ENCODE measurements around the gene SLC25A47.
"Not testable (repeated sequence)": the region's sequence is repeated elsewhere in the genome, so short reads cannot be mapped to it uniquely, and the experiment has no call there.

SLC25A47 gene

DNA sequence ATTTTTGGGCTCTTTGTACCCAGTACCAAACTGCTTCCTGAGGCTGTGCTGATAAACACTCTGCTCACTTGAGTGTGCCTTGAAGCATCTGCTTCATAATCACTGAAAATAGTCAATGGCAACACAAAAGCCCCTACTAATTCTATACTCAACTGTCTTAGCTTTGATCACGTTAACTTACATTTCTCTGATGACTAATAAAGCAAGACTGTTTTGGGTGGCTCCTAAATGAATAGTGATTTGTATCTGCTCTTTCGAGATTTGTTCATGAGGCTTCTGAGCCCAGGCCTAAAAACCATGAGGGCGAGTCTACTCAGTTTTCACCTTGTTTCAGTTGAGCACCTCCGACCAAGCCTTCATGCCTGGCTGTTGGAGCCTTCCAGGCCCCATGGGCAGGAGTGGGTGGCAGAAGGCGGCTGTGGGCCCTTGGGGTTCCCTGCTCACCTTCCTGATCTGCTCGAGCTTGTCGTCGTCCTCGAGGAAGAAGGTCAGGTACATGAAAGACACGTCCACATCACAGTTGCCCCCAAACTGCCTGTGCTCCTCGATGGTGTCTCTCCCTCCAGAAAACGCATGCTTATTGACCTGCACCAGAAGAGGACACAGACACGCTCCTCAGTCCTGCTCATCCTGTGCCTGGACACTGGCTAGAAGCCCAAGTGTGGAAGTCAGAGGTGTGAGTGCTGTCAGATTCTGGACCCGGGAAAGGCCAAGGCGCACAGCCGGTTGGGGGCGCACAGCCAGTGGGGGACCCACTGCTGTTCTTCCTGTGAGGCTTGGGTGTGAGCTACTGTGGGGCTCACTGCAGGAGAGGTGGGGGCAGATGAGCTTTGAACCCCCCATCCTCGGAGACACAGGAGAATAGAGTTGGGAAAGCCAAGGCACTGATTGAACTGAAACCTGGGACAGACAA is 13.7 kb downstream of the SLC25A47 start:
- TF ChIP-seq, protein P1, sequence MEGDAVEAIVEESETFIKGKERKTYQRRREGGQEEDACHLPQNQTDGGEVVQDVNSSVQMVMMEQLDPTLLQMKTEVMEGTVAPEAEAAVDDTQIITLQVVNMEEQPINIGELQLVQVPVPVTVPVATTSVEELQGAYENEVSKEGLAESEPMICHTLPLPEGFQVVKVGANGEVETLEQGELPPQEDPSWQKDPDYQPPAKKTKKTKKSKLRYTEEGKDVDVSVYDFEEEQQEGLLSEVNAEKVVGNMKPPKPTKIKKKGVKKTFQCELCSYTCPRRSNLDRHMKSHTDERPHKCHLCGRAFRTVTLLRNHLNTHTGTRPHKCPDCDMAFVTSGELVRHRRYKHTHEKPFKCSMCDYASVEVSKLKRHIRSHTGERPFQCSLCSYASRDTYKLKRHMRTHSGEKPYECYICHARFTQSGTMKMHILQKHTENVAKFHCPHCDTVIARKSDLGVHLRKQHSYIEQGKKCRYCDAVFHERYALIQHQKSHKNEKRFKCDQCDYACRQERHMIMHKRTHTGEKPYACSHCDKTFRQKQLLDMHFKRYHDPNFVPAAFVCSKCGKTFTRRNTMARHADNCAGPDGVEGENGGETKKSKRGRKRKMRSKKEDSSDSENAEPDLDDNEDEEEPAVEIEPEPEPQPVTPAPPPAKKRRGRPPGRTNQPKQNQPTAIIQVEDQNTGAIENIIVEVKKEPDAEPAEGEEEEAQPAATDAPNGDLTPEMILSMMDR (conservative IDR thresholded peaks at IDR 0.05; ENCODE audit: low read depth, low read length): no peak
- H3K4me3 ChIP-seq (ENCODE audit: low read depth, low read length): no peak overlapping the region

DNA sequence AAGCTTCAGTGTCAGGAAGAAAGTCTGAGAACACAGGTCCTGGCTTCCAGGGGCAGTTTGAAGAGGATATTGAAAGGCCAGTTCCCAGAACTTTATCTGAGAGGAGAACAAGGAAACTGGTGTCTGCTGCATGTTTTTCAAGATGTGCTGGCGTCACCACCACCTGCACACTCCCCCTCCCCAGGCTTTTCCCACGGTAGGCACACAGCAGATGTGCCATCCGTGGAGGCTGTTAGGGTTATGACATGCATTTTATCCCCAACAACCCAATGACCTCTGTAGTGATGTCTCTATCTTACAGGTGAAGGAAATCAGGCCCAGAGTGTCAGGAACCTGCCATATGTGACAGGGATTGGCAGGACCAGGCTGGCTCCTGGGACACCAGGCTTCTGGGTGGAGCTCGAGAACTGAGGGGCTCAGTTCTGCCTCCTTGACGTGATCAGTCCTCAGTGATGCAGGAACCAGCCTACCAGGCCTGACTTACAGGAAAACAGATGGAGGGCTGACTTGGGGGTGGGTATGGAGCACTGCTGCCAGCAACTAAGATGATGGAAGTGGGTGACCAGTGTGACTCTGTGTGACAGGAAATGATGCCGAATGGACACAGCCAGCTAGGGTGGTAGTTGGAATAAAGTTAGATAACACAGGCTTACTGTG is 16.8 kb downstream of the SLC25A47 start:
- H3K4me3 ChIP-seq (ENCODE audit: low read depth, low read length): no peak overlapping the region
- TF ChIP-seq, protein P1 (conservative IDR thresholded peaks at IDR 0.05; ENCODE audit: low read depth, low read length): no peak
- DNase-seq (ENCODE audit: low read depth): no peak

More for the DNA sequence above, 13.7 kb downstream of the SLC25A47 start:
- no peak for DNase-seq (ENCODE audit: low read depth)

DNA sequence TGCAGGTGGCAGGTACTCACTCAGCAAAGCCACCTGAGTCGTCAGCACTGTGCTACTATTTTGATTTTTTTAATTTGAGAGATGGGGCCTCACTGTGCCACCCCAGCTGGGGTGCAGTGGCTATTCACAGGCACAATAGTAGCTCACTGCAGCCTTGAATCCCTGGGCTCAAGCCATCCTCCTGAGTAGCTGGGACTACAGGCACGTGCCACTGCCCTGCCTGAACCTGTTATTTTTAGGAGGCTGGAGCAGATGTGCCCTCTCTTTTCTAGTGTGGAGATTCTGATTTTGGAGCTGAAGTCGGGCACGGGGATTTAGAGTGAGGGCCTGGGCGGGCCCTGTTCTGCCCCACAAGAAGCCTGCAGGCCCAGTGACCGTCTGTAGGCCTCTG is 17.3 kb downstream of the SLC25A47 start:
- no peak for DNase-seq (ENCODE audit: low read depth)
- TF ChIP-seq, protein P1 (conservative IDR thresholded peaks at IDR 0.05; ENCODE audit: low read depth, low read length): no peak
- no peak overlapping the region for H3K4me3 ChIP-seq (ENCODE audit: low read depth, low read length)

DNA sequence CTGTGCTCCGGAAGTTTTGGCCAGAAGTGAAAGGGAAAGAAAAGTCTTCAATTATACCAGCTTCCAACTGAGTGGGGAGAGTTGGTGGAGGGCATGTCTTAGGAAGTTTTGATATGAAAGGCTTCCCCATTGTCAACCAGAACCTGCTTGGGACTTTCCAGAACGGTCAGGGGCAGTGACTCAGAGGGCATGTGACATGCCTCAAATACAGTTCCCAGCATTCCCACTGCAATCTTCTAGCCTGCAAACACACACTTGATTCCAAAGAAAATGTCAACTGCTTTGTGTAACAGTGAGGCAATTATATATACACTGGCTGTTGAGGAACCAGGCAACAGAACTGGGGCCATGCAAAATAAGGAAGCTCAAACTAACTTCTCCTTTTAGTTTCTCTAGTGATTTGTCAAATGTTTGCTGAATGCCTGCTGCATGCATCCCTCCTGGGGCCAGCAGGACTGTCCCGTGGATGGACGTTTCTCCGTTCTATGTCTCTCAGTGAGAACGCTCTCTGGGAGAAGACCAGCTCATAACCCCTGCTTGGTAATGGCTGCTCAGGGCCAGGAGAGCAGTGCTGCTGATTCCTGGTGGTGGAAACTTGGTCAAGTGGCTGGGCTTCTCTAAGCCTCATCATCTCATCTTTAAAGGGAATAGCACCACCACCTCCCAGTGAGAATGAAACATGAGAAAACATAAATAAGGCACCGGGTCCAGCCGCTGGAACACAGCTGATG is 18.3 kb downstream of the SLC25A47 start:
- no peak overlapping the region for H3K4me3 ChIP-seq (ENCODE audit: low read depth, low read length)
- TF ChIP-seq, protein P1 (conservative IDR thresholded peaks at IDR 0.05; ENCODE audit: low read depth, low read length): no peak

DNA sequence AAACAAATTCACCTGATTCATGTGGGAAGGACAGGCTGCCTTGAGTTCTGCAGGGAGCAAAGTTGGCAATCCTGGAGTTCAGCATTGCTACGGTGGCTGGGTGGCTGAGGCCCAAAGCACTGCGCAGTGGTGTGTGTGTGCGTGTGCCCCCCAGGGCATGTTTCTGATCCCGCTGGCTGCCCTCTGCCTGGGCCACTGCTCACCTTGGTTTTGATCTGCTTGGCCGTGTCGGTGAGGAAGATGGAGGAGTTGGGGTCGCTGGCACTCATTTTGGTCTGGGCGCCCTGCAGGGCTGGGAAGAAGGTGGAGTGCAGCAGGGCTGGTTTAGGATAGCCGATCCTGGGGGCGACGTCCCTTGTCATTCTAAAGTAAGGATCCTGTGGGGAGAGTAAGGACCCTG is 19.1 kb downstream of the SLC25A47 start:
- TF ChIP-seq, protein P1 (conservative IDR thresholded peaks at IDR 0.05; ENCODE audit: low read depth, low read length): no peak
- DNase-seq (ENCODE audit: low read depth): no peak
- H3K4me3 ChIP-seq (ENCODE audit: low read depth, low read length): no peak overlapping the region

More for the DNA sequence above, 18.3 kb downstream of the SLC25A47 start:
- DNase-seq (ENCODE audit: low read depth): peak; percentile 93

DNA sequence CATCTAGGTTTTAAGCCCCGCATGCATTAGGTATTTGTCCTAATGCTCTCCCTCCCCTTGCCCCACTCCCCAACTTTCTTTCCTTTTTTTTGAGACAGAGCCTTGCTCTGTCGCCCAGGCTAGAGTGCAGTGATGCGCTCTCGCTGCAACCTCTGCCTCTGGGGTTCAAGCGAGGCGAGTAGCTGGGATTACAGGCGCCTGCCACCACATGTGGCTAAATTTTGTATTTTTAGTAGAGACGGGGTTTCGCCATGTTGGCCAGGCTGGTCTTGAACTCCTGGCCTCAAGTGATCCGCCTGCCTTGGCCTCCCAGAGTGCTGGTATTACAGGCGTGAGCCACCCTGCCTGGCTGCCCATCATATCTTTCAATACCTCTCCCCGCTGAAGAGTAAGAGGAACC is 19.7 kb downstream of the SLC25A47 start:
- DNase-seq (ENCODE audit: low read depth); H3K4me3 ChIP-seq (ENCODE audit: low read depth, low read length): not testable (repeated sequence)

DNA sequence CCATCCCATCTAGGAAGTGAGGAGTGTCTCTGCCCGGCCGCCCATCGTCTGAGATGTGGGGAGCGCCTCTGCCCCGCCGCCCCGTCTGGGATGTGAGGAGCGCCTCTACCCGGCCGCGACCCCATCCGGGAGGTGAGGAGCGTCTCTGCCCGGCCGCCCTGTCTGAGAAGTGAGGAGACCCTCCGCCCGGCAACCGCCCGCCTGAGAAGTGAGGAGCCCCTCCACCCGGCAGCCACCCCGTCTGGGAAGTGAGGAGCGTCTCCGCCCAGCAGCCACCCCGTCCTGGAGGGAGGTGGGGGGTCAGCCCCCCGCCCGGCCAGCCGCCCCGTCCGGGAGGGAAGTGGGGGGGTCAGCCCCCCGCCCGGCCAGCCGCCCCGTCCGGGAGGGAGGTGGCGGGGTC is 21.5 kb downstream of the SLC25A47 start:
- not testable (repeated sequence) for H3K4me3 ChIP-seq (ENCODE audit: low read depth, low read length); DNase-seq (ENCODE audit: low read depth)

Measured in choroid plexus epithelial cell (primary cell).